Motor neuron (in vitro differentiated cells): Measurements from ENCODE around the gene MLPH. TPM values are rescaled to one million over a fixed set of nuclear protein-coding genes. Genes with fewer than 3 reads are reported as not detected.

Experiments
- ATAC-seq, 8 experiments: fragments of 200-7000 bp; cut with Tn5 transposase; replicated peaks in 6 of 8; 2 replicates each; pipeline ENCODE4 v1.8.0; 2021; ENCODE audit warnings: mild to moderate bottlenecking in 8 of 8, moderate library complexity in 8 of 8
- H3K27ac ChIP-seq, 2 donors: fragments of 250-450 bp; sonication (Bioruptor Pico); 2 replicates each; pipeline ENCODE4 v1.9.0; 2021; ENCODE audit warnings: antibody characterized with exemption in 2 of 2, mild to moderate bottlenecking in 2 of 2, moderate library complexity in 1 of 2
- H3K4me1 ChIP-seq, 2 donors: fragments of 250-450 bp; sonication (Bioruptor Pico); replicated peaks in 1 of 2; 2 replicates each; pipeline ENCODE4 v1.6.1; 2021; ENCODE audit warnings: antibody characterized with exemption in 2 of 2, mild to moderate bottlenecking in 2 of 2, moderate library complexity in 1 of 2
- H3K4me3 ChIP-seq, 5 donors: fragments of 250-450 bp; sonication (Bioruptor Pico); 2 replicates each; pipeline ENCODE4 v1.9.0; 2021; ENCODE audit warnings: antibody characterized with exemption in 5 of 5, mild to moderate bottlenecking in 5 of 5, moderate library complexity in 4 of 5
- WGBS, 10 experiments: fragments of 450-650 bp; shearing (Covaris generic); methylation state at CpG; one replicate each; pipeline ENCODE4 v1.0.0; 2022; 5-methylcytosine and 5-hydroxymethylcytosine counted together
- in situ Hi-C, 9 experiments: fragments of 400-800 bp; cut with MboI; loops; one replicate each; pipeline ENCODE4 v1.15.0; 2021; ENCODE audit warnings: low sequenced_read_pairs in 9 of 9, low pct_unique_long_range_greater_than_20kb in 2 of 9; ENCODE audit not compliant: unreplicated experiment in 9 of 9
- total RNA-seq, 8 experiments: library from RNA; unstranded; fragments of 300-600 nt; gene quantifications; 2 replicates each; pipeline versions ENCODE4 v1.2.3 to v1.2.4, GENCODE V29; 2022

MLPH gene
- total RNA-seq, 8 experiments from 2014 or later: 0.11 to 1.3 (median 0.46) TPM; not detected in 1

DNA sequence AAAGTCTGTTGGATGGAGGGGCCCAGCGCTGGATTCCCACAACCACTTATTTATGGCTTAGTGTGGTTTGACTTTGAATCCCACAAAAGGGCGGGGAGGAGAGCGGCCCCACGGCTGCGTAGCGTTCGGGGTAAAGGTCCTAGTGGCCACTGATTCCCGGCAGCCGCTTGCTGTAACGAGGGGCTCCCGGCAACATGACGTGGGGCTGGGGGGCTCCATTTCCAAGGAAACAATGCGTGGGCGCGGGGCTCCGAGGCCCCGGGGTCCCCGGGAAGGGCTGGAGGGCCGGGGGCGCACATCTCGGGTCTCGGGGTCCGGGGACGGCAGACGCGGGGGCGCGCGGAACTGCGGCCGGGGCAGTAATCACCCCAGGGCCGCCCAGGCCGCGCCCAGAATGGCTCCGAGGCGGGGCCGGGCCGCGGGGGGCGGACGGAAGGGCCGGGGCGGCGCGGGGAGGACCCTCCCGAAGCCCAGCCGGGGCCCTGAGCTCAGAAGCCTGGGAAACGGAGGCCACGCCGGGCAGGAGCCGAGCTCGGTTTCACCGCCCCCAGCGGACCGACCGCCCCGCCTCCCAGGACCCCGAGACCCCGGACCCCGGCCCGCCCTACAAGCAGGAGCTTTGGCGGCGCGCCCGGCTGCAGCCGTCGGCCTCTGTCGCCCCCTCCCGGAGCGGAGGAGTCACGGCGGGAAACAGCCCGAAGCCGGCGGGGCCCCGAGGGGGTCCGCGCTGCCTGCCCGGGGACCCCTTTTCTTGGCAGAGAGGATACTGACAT lies 11.9 kb upstream of the MLPH start:
- Histone ChIP-seq H3K4me1 (peaks cover 6 to 8% of the 10 kb centered on the region in 2 donors), H3K4me3 (peak overlapping the region; percentile 74 to 98 (median 88)), H3K27ac (peak overlapping the region; percentile 69 to 86)
- 0 to 5% (median 2%) methylated on average over 2 to 5 of the region's 79 CpGs; no CpG with 5 or more reads in 6 of the 10 experiments for WGBS, 10 experiments
- peak; percentile 79 to 92 (median 87) for ATAC-seq
- in situ Hi-C loops: no loop called here

DNA sequence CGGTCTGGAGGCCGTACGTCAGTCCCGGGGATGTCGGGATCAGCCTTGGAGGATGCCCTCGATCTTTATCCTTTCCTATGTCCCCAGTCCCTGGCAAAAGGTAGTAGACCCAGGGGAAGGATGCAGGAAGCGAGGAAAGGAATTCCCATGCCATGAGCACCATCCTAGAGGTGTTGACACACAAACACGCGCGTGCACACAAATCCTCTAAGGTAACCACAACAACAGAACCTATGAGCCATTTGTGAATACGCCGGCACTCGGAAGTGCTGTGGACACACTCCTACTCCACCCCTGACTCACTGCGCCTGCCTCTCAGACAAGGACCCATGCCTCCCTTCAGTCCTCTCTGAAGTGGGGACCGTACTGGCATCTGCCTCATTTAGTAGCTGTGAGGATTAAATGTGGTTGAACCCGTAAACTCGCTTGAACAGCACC lies 11.3 kb upstream of the MLPH start:
- peak overlapping the region; percentile 74 to 98 (median 88) for H3K4me3 ChIP-seq
- H3K27ac ChIP-seq: no peak overlapping the region
- 0 to 100% (median 24%) methylated on average over 1 to 11 of the region's 17 CpGs; no CpG with 5 or more reads in 4 of the 10 experiments for WGBS, 10 experiments
- in situ Hi-C loops: no loop called here
- ATAC-seq: peak; percentile 23 to 58 (median 40)
- H3K4me1 ChIP-seq: peaks cover 6 to 8% of the 10 kb centered on the region in 2 donors

DNA sequence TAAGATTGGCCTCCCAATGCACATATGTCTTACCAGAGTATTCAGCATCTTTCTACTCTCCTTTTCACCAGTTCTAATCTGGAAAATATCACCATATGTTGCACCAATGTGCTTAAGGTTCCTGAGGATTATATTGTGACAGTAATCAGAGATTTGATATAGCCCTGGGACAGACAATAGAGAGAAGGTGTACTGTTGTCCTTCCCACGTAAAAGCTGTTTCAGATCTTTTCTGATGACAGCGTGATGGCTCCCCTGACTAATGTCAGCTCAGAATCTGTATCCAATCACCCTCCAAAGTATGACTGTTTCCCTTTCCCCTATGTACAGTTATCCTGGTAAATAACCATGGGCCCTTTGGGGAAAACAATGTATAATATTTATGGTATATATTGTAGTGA lies 9.0 kb upstream of the MLPH start:
- Histone ChIP-seq H3K27ac (no peak overlapping the region), H3K4me1 (peaks cover 12 to 14% of the 10 kb centered on the region in 2 donors), H3K4me3 (no peak overlapping the region)
- WGBS, 10 experiments: 29 to 100% (median 71%) methylated on average over 1 to 2 of the region's 2 CpGs; no CpG with 5 or more reads in 3 of the 10 experiments
- in situ Hi-C loops: no loop called here
- no peak for ATAC-seq

DNA sequence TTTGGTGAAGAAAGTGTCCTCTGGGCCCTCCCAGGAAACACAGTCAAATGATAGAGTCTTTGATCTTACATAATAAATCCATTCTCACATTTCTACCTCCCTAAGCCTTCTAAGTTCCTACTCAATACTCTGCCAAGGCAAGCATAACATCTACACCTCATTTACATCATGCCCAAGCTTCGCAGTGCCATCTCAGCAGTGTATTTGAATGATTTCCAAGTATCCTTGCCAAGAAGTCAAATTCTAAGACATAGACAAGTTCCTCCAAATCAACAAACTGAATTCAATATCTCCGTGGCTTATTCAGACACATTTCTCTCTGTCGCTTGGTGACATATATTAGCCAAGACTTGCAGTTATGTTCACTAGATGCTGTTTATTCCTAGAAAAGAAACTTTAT lies 8.1 kb upstream of the MLPH start:
- 0 to 79% (median 60%) methylated on average over 1 to 3 of the region's 3 CpGs; no CpG with 5 or more reads in 1 of the 10 experiments for WGBS, 10 experiments
- in situ Hi-C loops: no loop called here

DNA sequence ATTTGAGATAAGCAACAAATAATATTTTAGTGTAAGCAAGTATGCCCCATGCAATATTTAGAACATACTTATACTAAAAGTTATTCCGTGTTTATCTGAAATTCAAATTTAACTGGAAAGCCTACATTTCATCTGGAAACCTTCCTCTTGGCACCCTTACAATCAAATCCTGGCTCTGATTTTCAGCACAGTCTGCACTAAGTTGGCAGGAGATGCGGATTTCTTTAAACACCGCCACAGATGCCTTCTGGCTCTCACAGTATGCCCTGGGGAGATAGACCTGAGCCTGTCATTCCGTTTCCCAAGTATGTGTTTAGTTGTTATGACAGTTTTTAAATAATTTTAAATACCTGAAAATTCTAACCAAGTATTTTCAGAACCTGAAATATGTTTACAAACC lies 7.3 kb upstream of the MLPH start:
- Histone ChIP-seq H3K4me3 (no peak overlapping the region), H3K4me1 (peaks cover 4 to 8% of the 10 kb centered on the region in 2 donors), H3K27ac (no peak overlapping the region)
- 31 to 80% (median 64%) methylated on average over 1 to 4 of the region's 4 CpGs; no CpG with 5 or more reads in 2 of the 10 experiments for WGBS, 10 experiments
- no peak for ATAC-seq
- in situ Hi-C loops: no loop called here

More for the DNA sequence above, 8.1 kb upstream of the MLPH start:
- no peak for ATAC-seq
- Histone ChIP-seq H3K27ac (no peak overlapping the region), H3K4me3 (no peak overlapping the region), H3K4me1 (peaks cover 12 to 14% of the 10 kb centered on the region in 2 donors)

DNA sequence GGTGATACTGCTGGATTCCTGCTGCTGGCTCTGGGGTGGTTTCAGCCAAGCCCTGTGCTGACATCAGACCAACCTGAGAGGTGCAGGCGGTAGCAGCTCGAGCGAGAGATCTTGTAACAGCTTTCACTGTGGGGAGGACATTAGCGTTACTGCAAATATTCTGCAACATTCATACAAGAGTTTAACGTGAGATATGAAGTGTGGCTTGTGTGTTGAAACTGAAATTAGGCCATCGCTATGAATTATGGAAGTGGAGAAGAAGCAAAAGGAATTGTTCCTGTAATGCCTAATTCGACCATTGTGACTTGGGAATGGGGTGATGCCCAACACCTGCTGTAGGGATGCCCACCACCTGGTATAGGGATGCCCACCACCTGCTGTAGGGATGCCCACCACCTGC lies 6.5 kb upstream of the MLPH start:
- no peak overlapping the region for H3K27ac ChIP-seq
- in situ Hi-C loops: no loop called here
- H3K4me3 ChIP-seq: no peak overlapping the region
- ATAC-seq: no peak
- 0 to 100% (median 71%) methylated on average over 1 to 6 of the region's 7 CpGs; no CpG with 5 or more reads in 3 of the 10 experiments for WGBS, 10 experiments
- H3K4me1 ChIP-seq: peaks cover 4 to 8% of the 10 kb centered on the region in 2 donors

DNA sequence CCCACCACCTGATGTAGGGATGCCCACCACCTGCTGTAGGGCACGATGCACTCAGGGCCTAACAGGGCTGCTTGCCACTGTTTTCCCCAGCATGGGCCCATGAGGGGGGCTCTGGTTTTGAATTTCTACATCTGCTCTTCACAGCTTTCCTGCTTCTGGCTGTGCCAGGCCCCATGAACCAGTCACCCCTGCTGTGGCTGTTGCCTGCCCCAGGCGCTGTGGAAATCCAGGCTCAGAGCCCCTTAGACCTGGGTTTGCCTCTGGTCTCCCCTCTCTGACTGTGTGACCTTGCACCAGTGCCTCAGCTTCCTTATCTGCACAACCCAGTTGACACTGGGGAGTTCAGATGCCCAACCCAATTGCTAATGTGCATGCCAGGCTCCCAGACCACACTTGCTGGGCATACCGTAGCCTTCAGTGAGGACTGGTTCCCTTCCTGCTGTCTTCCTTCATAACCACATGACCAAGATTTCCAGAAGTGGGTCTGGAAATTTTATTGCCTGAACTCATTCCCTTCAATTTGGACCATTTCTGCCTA lies 6.0 kb upstream of the MLPH start:
- no peak overlapping the region for H3K27ac ChIP-seq
- 80 to 100% (median 100%) methylated on average over 1 to 2 of the region's 3 CpGs; no CpG with 5 or more reads in 5 of the 10 experiments for WGBS, 10 experiments
- in situ Hi-C loops: no loop called here
- no peak overlapping the region for H3K4me3 ChIP-seq
- H3K4me1 ChIP-seq: peaks cover 4 to 8% of the 10 kb centered on the region in 2 donors
- ATAC-seq: no peak

DNA sequence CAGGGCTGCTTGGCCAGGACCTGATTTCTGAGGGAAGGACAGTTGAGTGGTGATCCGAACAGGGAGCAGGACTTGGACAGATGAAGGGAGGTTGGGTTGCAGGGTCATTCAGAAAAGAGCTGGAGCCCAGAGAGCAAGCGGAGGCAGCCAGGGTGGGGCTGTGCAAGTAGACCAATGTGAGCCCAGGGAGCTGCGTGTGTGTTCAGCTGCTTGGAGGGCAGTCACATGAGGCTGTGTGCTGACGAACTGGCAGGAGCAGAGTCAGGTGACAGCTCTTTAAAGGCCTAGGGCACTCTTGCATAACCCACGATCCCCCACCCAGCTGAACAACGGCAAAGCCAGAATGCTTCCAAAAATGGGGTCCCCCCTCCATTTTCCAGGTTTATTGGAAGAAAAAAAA lies 4.6 kb upstream of the MLPH start:
- peak; percentile 84 to 98 (median 97) for ATAC-seq
- Histone ChIP-seq H3K27ac (no peak overlapping the region), H3K4me1 (peaks cover 10 to 11% of the 10 kb centered on the region in 2 donors), H3K4me3 (no peak overlapping the region)
- 0 to 60% (median 33%) methylated on average over 1 to 6 of the region's 6 CpGs; no CpG with 5 or more reads in 3 of the 10 experiments for WGBS, 10 experiments
- in situ Hi-C loops: no loop called here

DNA sequence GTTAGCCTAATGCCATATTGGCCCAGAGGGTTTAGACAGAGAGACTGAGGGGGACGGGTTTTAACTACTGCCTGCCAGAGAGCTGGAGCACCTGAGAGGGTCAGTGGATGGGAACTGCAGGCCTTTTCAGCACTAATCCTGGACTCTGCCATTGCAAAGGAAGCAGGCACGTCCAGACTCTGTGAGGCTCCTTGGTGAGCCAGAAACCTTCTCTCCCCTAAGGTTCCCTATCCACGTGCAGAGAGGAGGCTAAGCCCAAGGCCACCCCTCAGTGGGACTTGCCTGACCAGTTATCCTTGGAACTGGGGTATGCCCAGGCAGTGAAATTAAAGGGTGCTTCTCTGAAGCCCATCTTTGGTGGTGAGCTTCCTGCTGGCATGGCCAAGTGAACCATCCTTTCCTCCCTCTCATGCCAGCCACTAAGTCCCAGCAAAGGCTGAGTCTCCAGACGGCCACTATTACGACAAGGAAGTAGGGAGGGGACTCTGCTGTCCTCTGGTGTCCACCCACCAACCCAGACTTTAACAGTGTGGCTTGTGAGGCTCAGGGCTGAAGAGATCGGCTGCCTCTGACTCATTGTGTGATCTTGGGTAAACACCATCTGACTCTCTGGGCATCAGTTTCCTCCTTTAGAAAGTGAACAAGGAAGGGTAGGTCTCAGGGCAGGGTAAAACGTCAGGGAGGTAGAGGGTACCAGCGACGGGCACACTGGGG lies 3.9 kb upstream of the MLPH start:
- Histone ChIP-seq H3K4me3 (no peak overlapping the region), H3K4me1 (peaks cover 10 to 11% of the 10 kb centered on the region in 2 donors), H3K27ac (no peak overlapping the region)
- 0 to 100% (median 57%) methylated on average over 1 to 8 of the region's 9 CpGs; no CpG with 5 or more reads in 2 of the 10 experiments for WGBS, 10 experiments
- in situ Hi-C loops: no loop called here
- ATAC-seq: peak in 4 of 8 experiments; percentile 5 to 23 (median 20)

DNA sequence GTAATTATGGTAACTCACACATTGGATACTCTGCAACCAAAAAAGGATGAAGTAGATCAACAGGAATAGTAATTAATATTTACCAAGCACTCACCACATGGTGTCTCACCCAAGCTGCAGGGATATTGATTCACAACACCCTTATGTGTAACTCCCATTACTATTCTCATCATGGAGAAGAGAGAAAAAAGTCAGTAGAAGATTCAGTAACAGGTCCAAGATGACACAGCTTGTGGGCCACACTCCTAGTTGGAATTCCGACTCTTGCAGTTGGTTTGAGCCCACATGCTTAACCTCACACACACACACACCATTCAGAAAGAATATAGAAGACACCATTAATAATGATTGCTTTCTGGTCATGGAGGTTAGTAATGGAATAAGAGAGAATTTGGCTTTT lies 1.7 kb upstream of the MLPH start:
- ATAC-seq: no peak
- Histone ChIP-seq H3K27ac (no peak overlapping the region), H3K4me3 (no peak overlapping the region), H3K4me1 (peaks cover 10 to 11% of the 10 kb centered on the region in 2 donors)
- in situ Hi-C loops: no loop called here
- 57 to 100% (median 83%) methylated on average over 1 of the region's 1 CpG; no CpG with 5 or more reads in 3 of the 10 experiments for WGBS, 10 experiments

DNA sequence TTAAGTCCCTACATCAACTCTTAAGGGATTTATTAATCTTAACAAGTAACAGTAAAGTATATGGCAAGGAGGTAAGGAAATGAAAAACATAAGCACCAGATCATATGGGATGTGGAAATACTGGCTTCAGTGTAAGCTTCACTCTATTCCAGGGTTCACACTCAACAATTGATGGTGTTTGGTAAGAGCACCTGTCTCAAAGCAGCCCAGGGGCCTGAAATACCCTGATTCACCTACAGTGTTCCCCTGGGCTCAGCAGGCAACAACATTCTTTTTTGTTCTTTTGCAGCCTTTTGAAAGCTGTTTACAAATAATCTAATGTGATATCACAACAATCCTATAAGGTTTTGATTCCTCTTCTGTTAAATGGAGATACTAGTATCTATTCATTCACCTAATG lies 1.2 kb upstream of the MLPH start:
- in situ Hi-C loops: no loop called here
- H3K27ac ChIP-seq: no peak overlapping the region
- H3K4me1 ChIP-seq: peaks cover 10 to 11% of the 10 kb centered on the region in 2 donors
- H3K4me3 ChIP-seq: no peak overlapping the region
- no peak for ATAC-seq

DNA sequence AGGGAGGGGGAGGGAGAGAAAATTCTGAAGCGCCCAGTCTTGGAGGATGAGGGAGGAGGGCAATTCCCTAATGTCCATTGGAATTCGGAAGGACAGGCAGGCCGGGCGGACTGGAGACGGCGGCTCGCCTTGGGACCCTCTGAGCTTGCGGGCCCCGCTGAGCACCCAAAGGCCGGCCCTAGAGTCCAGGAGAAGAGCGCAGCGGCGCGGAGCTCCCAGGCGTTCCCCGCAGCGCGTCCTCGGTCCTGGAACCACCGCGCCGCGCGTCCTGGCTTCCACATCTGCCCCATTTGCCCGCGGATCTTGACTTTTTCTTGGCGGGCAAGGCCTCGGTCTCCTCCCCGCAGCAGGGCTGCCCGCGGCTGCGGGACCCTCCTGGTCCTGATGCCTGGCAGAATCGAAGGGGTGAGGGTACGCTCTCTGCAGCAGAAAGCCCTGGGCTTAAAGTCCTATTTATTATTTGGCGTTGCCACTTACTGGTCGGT lies 675 bp upstream of the MLPH start:
- 0 to 17% (median 0%) methylated on average over 1 to 7 of the region's 36 CpGs; no CpG with 5 or more reads in 1 of the 10 experiments for WGBS, 10 experiments
- no peak for ATAC-seq

DNA sequence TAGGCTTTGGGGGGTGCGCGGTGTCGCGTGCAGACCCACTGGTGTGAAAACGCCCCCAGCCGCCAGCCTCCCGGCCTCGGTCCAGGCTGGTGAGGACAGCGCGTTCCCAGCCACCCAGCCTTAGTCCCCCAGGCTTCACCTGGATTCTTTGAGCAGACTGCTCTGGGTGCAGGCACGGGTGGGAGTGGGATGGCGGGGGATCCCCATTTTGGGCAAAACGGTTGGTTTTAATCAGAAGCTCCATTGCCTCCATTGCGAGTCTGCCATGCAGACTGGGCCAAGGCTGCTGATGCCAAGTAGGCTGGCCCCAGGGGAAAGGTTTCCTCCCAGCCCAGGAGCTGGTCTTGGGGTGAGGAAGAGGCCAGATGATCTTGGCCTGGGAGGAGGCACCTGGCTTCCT lies 445 bp downstream of the MLPH start:
- in situ Hi-C loops: no loop called here
- Histone ChIP-seq H3K4me3 (no peak overlapping the region), H3K27ac (no peak overlapping the region), H3K4me1 (peaks cover 6 to 7% of the 10 kb centered on the region in 2 donors)
- WGBS, 10 experiments: 26 to 82% methylated on average over 4 to 5 of the region's 14 CpGs; no CpG with 5 or more reads in 8 of the 10 experiments
- ATAC-seq: no peak

More for the DNA sequence above, 675 bp upstream of the MLPH start:
- no peak overlapping the region for H3K27ac ChIP-seq
- H3K4me3 ChIP-seq: peak overlapping the region in 4 of 5 donors; percentile 14 to 26 (median 20)
- peaks cover 10 to 11% of the 10 kb centered on the region in 2 donors for H3K4me1 ChIP-seq
- in situ Hi-C loops: no loop called here
